ENCODE results near the gene FNDC4. TPM values are rescaled to one million over a fixed set of nuclear protein-coding genes. Genes with fewer than 3 reads are reported as not detected.

The FNDC4 gene
- total and polyA plus RNA-seq, 9 donors: 27.3 to 117 (median 53.1) TPM

- intact Hi-C loops (cut with DNase I): no loop called here
- Histone ChIP-seq H3K4me3 (no peak overlapping the region), H3K27me3 (no peaks in the 10 kb centered on the region), H3K27ac (no peak overlapping the region), H3K4me1 (ENCODE audit: insufficient read depth) (no peaks in the 10 kb centered on the region), H3K9me3 (no peaks in the 10 kb centered on the region), H3K36me3 (no peaks in the 10 kb centered on the region)
- 83 to 90% (median 87%) methylated on average over 4 of the region's 4 CpGs for WGBS, 3 donors
- TF ChIP-seq EP300 (IDR thresholded peaks at IDR 0.05) (no peak), CTCF (IDR thresholded peaks at IDR 0.05) (no peak), POLR2A (IDR thresholded peaks at IDR 0.05) (no peak)
- no peak for DNase-seq
Observed at GRCh38 chr2:27518782-27519113, 23.7 kb upstream of the FNDC4 start.

DNA sequence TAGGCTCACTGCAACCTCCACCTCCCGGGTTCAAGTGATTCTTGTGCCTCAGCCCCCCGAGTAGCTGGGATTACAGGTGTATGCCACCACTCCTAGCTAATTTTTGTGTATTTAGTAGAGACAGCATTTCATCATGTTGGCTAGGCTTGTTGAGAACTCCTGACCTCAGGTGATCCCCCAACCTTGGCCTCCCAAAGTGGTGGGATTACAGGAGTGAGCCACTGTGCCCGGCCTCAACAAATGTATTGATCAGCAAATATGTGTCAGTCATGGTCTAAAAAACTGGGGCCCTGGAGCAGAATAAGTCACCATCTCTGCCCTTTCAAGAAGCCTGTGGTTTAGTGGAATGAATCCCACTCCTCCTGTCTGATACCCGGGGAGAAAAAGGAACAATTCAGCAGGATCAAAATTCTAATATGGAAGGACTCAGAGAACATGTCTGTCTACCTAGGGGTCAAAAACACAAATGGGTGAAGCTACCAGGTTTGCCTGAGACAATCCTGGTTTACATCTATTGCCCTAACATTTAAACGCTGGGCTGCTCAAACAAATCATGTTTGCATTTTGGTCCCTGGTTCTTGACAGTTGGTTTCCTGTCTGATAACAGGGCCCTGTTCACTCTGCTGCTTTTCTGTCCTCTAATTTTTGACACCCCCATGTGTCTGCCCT, 23.2 kb upstream of the FNDC4 start:
- WGBS, 3 donors: 74 to 82% (median 74%) methylated on average over 5 of the region's 5 CpGs
- H3K36me3 ChIP-seq: no peaks in the 10 kb centered on the region
- H3K4me1 ChIP-seq (ENCODE audit: insufficient read depth): no peaks in the 10 kb centered on the region
- no peak overlapping the region for H3K27ac ChIP-seq
- intact Hi-C loops (cut with DNase I): no loop called here
- TF ChIP-seq EP300 (IDR thresholded peaks at IDR 0.05) (no peak), POLR2A (IDR thresholded peaks at IDR 0.05) (no peak), CTCF (IDR thresholded peaks at IDR 0.05) (no peak)
- DNase-seq: no peak
- H3K27me3 ChIP-seq: no peaks in the 10 kb centered on the region
- no peak overlapping the region for H3K4me3 ChIP-seq
- no peaks in the 10 kb centered on the region for H3K9me3 ChIP-seq

DNA sequence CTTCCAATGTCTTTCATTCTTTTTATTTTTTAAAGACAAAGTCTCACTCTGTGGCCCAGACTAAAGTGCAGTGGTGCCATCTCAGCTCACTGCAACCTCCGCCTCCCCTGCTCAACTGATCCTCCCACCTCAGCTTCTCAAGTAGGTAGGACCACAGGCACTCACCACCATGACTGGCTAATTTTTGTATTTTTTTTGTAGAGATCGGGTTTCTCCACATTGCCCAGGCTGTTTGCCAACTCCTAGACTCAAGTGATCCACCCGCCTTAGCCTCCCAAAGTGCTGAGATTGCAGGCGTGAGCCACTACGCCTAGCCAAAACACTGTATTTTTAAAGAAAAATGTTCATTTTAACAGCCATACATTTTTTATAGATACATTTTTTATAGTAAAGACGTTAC, 14.3 kb upstream of the FNDC4 start:
- no peaks in the 10 kb centered on the region for H3K36me3 ChIP-seq
- no peak for DNase-seq
- no peak overlapping the region for H3K4me3 ChIP-seq
- 33 to 45% (median 33%) methylated on average over 6 of the region's 6 CpGs for WGBS, 3 donors
- no peaks in the 10 kb centered on the region for H3K27me3 ChIP-seq
- H3K9me3 ChIP-seq: no peaks in the 10 kb centered on the region
- H3K4me1 ChIP-seq (ENCODE audit: insufficient read depth): no peaks in the 10 kb centered on the region
- no peak overlapping the region for H3K27ac ChIP-seq
- TF ChIP-seq POLR2A (IDR thresholded peaks at IDR 0.05) (no peak), EP300 (IDR thresholded peaks at IDR 0.05) (no peak), CTCF (IDR thresholded peaks at IDR 0.05) (no peak)
- intact Hi-C loops (cut with DNase I): loop anchor here in 1 of 4 donors (10.0 kb wide), 1 partner anchor 65 kb away; no protein-coding TSS in a partner anchor

- H3K4me3 ChIP-seq: no peak overlapping the region
- no peak overlapping the region for H3K27ac ChIP-seq
- no peaks in the 10 kb centered on the region for H3K27me3 ChIP-seq
- intact Hi-C loops (cut with DNase I): loop anchor here in 1 of 4 donors (10.0 kb wide), 1 partner anchor 68 kb away; no protein-coding TSS in a partner anchor
- 68 to 75% (median 68%) methylated on average over 4 of the region's 4 CpGs for WGBS, 3 donors
- no peaks in the 10 kb centered on the region for H3K36me3 ChIP-seq
- DNase-seq: no peak
- no peaks in the 10 kb centered on the region for H3K4me1 ChIP-seq (ENCODE audit: insufficient read depth)
- no peak for TF ChIP-seq CTCF (IDR thresholded peaks at IDR 0.05)
- no peak for TF ChIP-seq POLR2A (IDR thresholded peaks at IDR 0.05)
- no peak for TF ChIP-seq EP300 (IDR thresholded peaks at IDR 0.05)
- no peaks in the 10 kb centered on the region for H3K9me3 ChIP-seq
Observed at GRCh38 chr2:27507293-27507692, 12.3 kb upstream of the FNDC4 start.

All from ovary (tissue), 9 donors.